SH-SY5Y (cell line): Measurements from ENCODE around the gene ANGPT4.

Source experiments
- GATA2 ChIP-seq: IDR thresholded peaks from 2 replicates; pipeline ENCODE4 v1.6.1; 2011; ENCODE audit warnings: mild to moderate bottlenecking, low read depth, low read length
- GATA3 ChIP-seq: IDR thresholded peaks from 2 replicates; pipeline ENCODE4 v1.6.1; 2011; ENCODE audit warnings: low read depth, mild to moderate bottlenecking, low read length, moderate library complexity

DNA sequence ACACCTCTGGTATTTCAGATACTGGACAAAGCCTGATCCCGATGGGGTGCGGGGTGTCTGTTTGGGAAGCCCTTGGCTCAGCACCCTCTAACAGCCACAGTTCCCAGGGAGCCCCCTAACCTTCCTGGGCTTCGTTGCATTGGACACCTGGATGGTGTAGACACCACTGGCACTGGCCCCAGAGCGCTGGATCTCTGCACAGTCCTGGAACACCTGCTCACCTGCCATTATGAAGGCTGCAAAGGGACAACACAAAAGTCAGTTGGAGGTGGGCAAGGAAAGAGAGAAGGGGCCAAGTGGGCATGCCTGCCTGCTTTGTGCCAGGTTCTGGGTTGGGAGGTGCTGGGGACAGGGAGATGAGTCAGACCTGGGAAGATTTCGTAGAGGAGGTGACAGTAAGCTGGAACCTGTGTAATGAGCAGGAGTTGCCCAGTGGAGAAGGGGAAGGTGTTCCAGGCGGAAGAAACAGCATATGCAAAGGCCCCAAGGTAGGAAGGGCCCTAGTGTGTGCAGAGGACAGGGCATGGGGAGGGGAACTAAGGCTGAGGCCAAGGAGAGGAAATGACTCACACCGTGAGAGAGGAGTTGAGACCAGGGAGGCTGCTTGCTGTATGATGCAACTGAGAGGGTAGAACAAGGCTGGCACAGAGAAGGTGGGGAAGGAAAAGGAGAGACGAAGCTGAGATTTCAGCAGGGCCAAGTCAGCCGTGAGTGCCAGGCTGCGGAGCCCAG, 34.9 kb downstream of the ANGPT4 start:
- TF ChIP-seq GATA3 (no peak), GATA2 (no peak)
